ENCODE measurements around the gene FBH1. TPM values are rescaled to one million over a fixed set of nuclear protein-coding genes. Genes with fewer than 3 reads are reported as not detected.

The FBH1 gene
- total RNA-seq, 2 experiments from 2014 or later, result 55.3 to 63.5 TPM

- Mint-ChIP-seq H3K4me1 (peaks cover 47% of the 10 kb centered on the region), H3K27ac (peak overlapping the region; percentile 78), H3K4me3 (peak overlapping the region; percentile 33), H3K27me3 (no peaks in the 10 kb centered on the region), H3K36me3 (ENCODE audit: low read depth) (peaks cover 17% of the 10 kb centered on the region), H3K9me3 (no peaks in the 10 kb centered on the region)
- DNase-seq, result peak; percentile 15
- POLR2A ChIA-PET, result interaction anchor here (1.0 kb wide), 1 partner anchor 69 kb away, joined by 3 read pairs; no protein-coding TSS in a partner anchor
- CTCF ChIA-PET, result interaction anchor here (1.3 to 1.4 kb wide), 2 partner anchors 18 to 97 kb away, joined by 5 to 10 read pairs; no protein-coding TSS in a partner anchor
Observed at GRCh38 chr10:5971315-5971832, 81.3 kb downstream of the FBH1 start.

DNA sequence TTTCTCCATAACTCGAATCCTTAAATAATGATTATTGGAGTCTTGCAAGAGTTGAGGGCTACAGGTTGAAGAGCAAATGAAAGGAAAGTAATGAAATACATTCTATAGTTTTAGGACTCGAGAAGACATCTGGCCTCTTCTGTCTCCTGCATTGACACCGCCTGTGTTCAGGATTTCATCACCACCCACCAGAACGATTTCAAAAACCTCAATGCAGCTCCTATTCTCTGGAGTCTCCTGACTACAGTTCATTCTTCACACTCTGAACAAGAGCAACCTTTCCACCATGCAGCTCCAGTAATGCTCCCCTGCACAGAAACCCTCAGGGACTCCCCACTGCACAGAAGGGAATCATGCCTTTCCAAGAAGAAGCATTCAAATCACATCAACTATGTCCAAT, 81.8 kb downstream of the FBH1 start:
- ChIA-PET POLR2A (interaction anchor here (1.0 kb wide), 1 partner anchor 70 kb away, joined by 3 read pairs; no protein-coding TSS in a partner anchor), CTCF (interaction anchor here (0.7 to 1.4 kb wide), 3 partner anchors 18 to 96 kb away, joined by 3 to 10 read pairs (median 5); no protein-coding TSS in a partner anchor)
- Mint-ChIP-seq H3K27ac (peak overlapping the region; percentile 78), H3K4me3 (no peak overlapping the region), H3K27me3 (no peaks in the 10 kb centered on the region), H3K36me3 (ENCODE audit: low read depth) (peaks cover 19% of the 10 kb centered on the region), H3K9me3 (no peaks in the 10 kb centered on the region), H3K4me1 (peaks cover 47% of the 10 kb centered on the region)
- no peak for DNase-seq

DNA sequence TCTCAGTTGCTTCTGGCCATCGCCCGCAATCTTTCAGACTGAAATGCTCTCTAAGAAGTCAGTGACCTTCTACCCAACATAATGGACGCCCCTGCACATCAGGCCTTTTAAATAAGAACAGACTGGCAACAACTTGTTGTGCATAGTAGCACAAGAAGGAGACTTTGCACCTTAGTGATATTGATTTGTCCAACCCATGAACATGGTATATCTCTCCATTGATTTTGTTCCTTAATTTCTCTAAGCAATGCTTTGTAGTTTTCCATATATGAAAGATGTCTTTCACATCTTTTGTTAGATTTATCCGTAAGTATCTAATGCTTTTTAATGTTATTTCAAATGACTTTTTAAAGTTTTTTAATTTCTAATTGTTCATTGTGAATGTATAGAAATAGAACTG, 83.0 kb downstream of the FBH1 start:
- H3K27me3 Mint-ChIP-seq, result no peaks in the 10 kb centered on the region
- ChIA-PET CTCF (no interaction called here), POLR2A (no interaction called here)
- no peak overlapping the region for H3K4me3 Mint-ChIP-seq
- DNase-seq, result no peak
- no peak overlapping the region for H3K27ac Mint-ChIP-seq
- H3K4me1 Mint-ChIP-seq, result peaks cover 47% of the 10 kb centered on the region
- no peaks in the 10 kb centered on the region for H3K9me3 Mint-ChIP-seq
- peaks cover 13% of the 10 kb centered on the region for H3K36me3 Mint-ChIP-seq (ENCODE audit: low read depth)

- peaks cover 9% of the 10 kb centered on the region for H3K36me3 Mint-ChIP-seq (ENCODE audit: low read depth)
- POLR2A ChIA-PET, result interaction anchor here (0.6 kb wide), 1 partner anchor 286 kb away, joined by 4 read pairs; no protein-coding TSS in a partner anchor
- DNase-seq, result peak; percentile 71
- peaks cover 39% of the 10 kb centered on the region for H3K4me1 Mint-ChIP-seq
- H3K4me3 Mint-ChIP-seq, result peak overlapping the region; percentile 91
- CTCF ChIA-PET, result interaction anchor here (0.7 to 1.9 kb wide), 7 partner anchors 10 to 227 kb away, joined by 3 to 6 read pairs (median 4); partner anchors contain the start of gene PFKFB3
- peaks cover 3% of the 10 kb centered on the region for H3K27me3 Mint-ChIP-seq
- peak overlapping the region; percentile 96 for H3K27ac Mint-ChIP-seq
- H3K9me3 Mint-ChIP-seq, result no peaks in the 10 kb centered on the region
Observed at GRCh38 chr10:5975641-5976473, 85.8 kb downstream of the FBH1 start.

DNA sequence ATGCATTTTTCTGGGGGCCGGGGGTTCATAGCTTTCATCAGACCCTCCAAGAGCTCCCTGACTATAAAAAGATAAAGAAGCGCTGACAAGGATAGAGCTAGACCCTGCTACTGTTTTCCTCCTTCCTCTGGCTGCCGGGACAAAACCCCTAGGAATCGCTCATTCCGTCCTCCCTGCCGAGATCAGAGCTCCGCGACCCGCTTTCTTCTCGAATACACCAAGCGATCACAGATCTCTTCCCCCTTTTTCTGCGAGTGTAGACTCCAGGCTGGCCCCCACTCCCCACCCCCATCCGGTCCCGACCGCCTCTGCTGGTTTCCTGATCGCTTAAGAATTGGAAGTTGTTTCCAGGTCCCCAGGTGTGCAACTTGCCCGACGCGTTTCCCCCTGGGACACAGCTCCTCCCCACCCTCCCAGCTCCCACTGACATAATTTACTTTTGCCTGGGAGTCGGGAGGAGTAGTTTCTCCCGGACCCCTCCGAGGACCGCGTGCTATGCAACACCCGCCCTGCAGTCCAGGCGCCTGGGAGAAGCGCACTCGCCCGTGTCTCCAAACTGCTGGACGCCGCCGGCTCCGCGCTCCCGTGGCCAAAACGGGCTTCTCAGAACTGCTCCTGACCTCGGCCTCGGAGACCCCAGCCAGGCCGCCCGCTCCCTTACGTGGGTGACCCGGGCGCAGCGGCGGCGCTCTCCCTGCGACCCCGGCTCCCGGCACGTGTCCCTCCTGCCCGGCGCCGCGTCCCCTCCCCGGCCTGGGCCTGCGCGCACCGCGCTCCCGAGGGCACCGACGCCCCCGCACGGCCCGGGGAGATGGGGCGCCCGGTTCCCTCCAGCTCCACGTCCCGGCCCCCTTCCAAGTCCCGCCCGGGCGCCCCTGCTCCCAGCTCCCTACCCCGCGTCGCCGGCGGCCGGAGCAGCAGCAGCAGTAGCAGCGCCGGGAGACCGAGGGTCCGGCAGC, 86.7 kb downstream of the FBH1 start:
- H3K36me3 Mint-ChIP-seq (ENCODE audit: low read depth), result peaks cover 6% of the 10 kb centered on the region
- ChIA-PET CTCF (interaction anchor here (0.7 to 1.9 kb wide), 9 partner anchors 11 to 226 kb away, joined by 3 to 6 read pairs (median 4); partner anchors contain the start of gene PFKFB3), POLR2A (interaction anchor here (0.6 kb wide), 1 partner anchor 287 kb away, joined by 4 read pairs; no protein-coding TSS in a partner anchor)
- H3K9me3 Mint-ChIP-seq, result no peaks in the 10 kb centered on the region
- peak; percentile 60 for DNase-seq
- peak overlapping the region; percentile 91 for H3K4me3 Mint-ChIP-seq
- H3K4me1 Mint-ChIP-seq, result peaks cover 30% of the 10 kb centered on the region
- H3K27me3 Mint-ChIP-seq, result peaks cover 3% of the 10 kb centered on the region
- peak overlapping the region; percentile 96 for H3K27ac Mint-ChIP-seq

- POLR2A ChIA-PET, result no interaction called here
- H3K9me3 Mint-ChIP-seq, result no peaks in the 10 kb centered on the region
- peaks cover 3% of the 10 kb centered on the region for H3K27me3 Mint-ChIP-seq
- H3K4me1 Mint-ChIP-seq, result peaks cover 25% of the 10 kb centered on the region
- H3K4me3 Mint-ChIP-seq, result peak within 1 kb of the TSS; percentile 91
- CTCF ChIA-PET, result interaction anchor here (0.7 to 1.9 kb wide), 6 partner anchors 16 to 355 kb away, joined by 3 to 6 read pairs (median 4); no protein-coding TSS in a partner anchor
- DNase-seq, result peak; percentile 91
- peak within 1 kb of the TSS; percentile 96 for H3K27ac Mint-ChIP-seq
- H3K36me3 Mint-ChIP-seq (ENCODE audit: low read depth), result peaks cover 5% of the 10 kb centered on the region
Observed at GRCh38 chr10:5977471-5978229, 87.6 kb downstream of the FBH1 start, which contains the start of gene IL15RA. TSS of gene IL15RA (minus strand) at chr10:5977543. CDS start at chr10:5977492, 51 bp downstream.

DNA sequence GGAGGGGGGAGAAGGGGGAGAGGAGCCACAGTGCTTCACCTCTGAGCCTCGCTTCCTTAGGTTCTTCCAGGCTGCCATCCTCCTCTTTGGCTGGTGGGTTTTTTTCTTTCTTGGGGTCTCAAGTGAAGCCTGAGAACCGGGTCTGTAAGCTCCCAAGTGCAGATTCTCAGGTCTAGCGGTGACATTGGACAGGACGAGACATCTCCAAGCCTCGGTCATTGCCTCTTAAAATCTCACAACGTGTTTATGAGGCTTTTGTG, 88.1 kb downstream of the FBH1 start:
- no peaks in the 10 kb centered on the region for H3K9me3 Mint-ChIP-seq
- peak overlapping the region; percentile 91 for H3K4me3 Mint-ChIP-seq
- ChIA-PET POLR2A (no interaction called here), CTCF (interaction anchor here (0.7 to 1.3 kb wide), 3 partner anchors 19 to 355 kb away, joined by 3 to 4 read pairs (median 3); no protein-coding TSS in a partner anchor)
- H3K36me3 Mint-ChIP-seq (ENCODE audit: low read depth), result peaks cover 5% of the 10 kb centered on the region
- no peak for DNase-seq
- H3K27ac Mint-ChIP-seq, result peak overlapping the region; percentile 93
- H3K27me3 Mint-ChIP-seq, result peaks cover 3% of the 10 kb centered on the region
- H3K4me1 Mint-ChIP-seq, result peaks cover 20% of the 10 kb centered on the region

DNA sequence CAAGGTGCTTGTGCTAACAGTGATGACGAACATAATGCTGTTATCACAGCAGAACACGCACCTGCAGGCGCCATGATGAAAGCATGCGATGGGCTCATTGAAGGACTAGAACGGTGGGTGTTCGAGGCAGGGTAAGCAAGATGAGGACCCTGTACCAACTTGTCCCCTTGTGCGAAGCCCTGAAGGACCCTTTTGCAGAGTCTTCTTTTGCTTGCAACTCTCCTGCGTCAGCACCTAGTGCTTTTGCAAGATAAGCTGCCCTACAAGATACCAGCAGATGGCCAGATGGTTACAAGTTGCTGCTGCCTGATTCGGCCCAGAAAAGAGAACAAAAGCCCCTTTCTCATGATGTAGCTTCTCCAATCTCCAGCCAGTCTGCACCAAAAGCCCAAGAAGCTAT, 91.5 kb downstream of the FBH1 start:
- peaks cover 3% of the 10 kb centered on the region for H3K4me1 Mint-ChIP-seq
- no peak for DNase-seq
- ChIA-PET POLR2A (no interaction called here), CTCF (interaction anchor here (0.6 kb wide), 1 partner anchor 310 kb away, joined by 3 read pairs; no protein-coding TSS in a partner anchor)
- H3K36me3 Mint-ChIP-seq (ENCODE audit: low read depth), result peaks cover under 1% of the 10 kb centered on the region
- H3K4me3 Mint-ChIP-seq, result no peak overlapping the region
- no peak overlapping the region for H3K27ac Mint-ChIP-seq
- peaks cover 4% of the 10 kb centered on the region for H3K27me3 Mint-ChIP-seq
- H3K9me3 Mint-ChIP-seq, result no peaks in the 10 kb centered on the region

- no peak for DNase-seq
- Mint-ChIP-seq H3K4me1 (peaks cover 10% of the 10 kb centered on the region), H3K27me3 (peaks cover 4% of the 10 kb centered on the region), H3K4me3 (no peak overlapping the region), H3K27ac (no peak overlapping the region), H3K9me3 (no peaks in the 10 kb centered on the region), H3K36me3 (ENCODE audit: low read depth) (no peaks in the 10 kb centered on the region)
- CTCF ChIA-PET, result interaction anchor here (0.5 to 0.8 kb wide), 2 partner anchors 36 to 364 kb away, joined by 3 to 4 read pairs; no protein-coding TSS in a partner anchor
- POLR2A ChIA-PET, result no interaction called here
Observed at GRCh38 chr10:5983774-5984173, 93.7 kb downstream of the FBH1 start.

- Mint-ChIP-seq H3K4me3 (no peak overlapping the region), H3K9me3 (no peaks in the 10 kb centered on the region), H3K4me1 (peaks cover 10% of the 10 kb centered on the region), H3K27ac (no peak overlapping the region), H3K27me3 (peaks cover 1% of the 10 kb centered on the region), H3K36me3 (ENCODE audit: low read depth) (no peaks in the 10 kb centered on the region)
- ChIA-PET POLR2A (no interaction called here), CTCF (no interaction called here)
- DNase-seq, result no peak
Observed at GRCh38 chr10:5985029-5985428, 95.0 kb downstream of the FBH1 start.

Data from activated CD4-positive, alpha-beta T cell treated with anti-CD3 and anti-CD28 coated beads, Interleukin-2, amount 10 ng/mL, durations not matched to agents 7 days and 5 days (primary cell).